HuH-7 (cell line): ENCODE data around the gene DTNA.

ENCODE experiments used
- DNase-seq: peaks from one replicate; pipeline ENCODE4 v3.0.0; 2011; ENCODE audit warnings: low spot score

DTNA gene

DNA sequence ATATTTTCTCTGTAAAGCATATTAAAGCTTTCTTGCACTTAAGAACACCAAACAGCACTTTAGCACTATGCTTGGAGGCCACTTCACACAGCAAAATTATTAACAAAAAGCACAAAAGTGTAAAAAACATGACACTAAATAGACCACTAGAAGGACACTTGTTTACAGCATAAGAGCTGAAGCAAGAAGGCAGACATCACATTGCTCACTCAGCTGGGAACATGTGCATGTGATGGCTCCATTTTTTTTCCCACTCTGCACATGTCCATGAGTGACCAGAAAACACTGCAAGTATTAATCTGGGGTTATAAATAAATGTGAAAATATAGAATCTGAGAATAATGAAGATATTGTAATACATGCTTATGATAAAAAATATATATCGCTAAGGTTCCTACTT lies 228.0 kb downstream of the DTNA start:
- DNase-seq = no peak
